Adrenal gland (tissue), 5 donors: ENCODE results near the gene COL2A1.

Experiments
- POLR2A ChIP-seq, 2 donors: fragments of 450-650 bp; IDR thresholded peaks; one replicate each; pipeline ENCODE4 v1.6.1; 2017; ENCODE audit warnings: antibody characterized with exemption in 2 of 2, mild to moderate bottlenecking in 2 of 2, moderate library complexity in 1 of 2
- TF ChIP-seq, protein P1 (sequence below), 6 experiments: fragments of 450-650 bp in 4 of 6; fragments of 200-600 bp in 2 of 6; sonication (generic) in 1 of 6; IDR thresholded peaks; 1 replicate in 5 of 6; 2 replicates in 1 of 6; pipeline versions ENCODE4 v1.5.1 to v1.8.0; 2016 to 2021; ENCODE audit warnings: antibody characterized with exemption in 6 of 6, mild to moderate bottlenecking in 2 of 6, moderate library complexity in 1 of 6
- donor health status: DM: no; HTN: no; CAD: no.

- no peak for TF ChIP-seq POLR2A (IDR thresholded peaks at IDR 0.05)
- TF ChIP-seq, protein P1, sequence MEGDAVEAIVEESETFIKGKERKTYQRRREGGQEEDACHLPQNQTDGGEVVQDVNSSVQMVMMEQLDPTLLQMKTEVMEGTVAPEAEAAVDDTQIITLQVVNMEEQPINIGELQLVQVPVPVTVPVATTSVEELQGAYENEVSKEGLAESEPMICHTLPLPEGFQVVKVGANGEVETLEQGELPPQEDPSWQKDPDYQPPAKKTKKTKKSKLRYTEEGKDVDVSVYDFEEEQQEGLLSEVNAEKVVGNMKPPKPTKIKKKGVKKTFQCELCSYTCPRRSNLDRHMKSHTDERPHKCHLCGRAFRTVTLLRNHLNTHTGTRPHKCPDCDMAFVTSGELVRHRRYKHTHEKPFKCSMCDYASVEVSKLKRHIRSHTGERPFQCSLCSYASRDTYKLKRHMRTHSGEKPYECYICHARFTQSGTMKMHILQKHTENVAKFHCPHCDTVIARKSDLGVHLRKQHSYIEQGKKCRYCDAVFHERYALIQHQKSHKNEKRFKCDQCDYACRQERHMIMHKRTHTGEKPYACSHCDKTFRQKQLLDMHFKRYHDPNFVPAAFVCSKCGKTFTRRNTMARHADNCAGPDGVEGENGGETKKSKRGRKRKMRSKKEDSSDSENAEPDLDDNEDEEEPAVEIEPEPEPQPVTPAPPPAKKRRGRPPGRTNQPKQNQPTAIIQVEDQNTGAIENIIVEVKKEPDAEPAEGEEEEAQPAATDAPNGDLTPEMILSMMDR (IDR thresholded peaks at IDR 0.05) = no peak
Observed at GRCh38 chr12:48025281-48025680, 21.0 kb upstream of the COL2A1 start.
